GM23248 (cell line): ENCODE results near the gene RASSF5. TPM values are rescaled to one million over a fixed set of nuclear protein-coding genes. Genes with fewer than 3 reads are reported as not detected.

ENCODE experiments used
- DNase-seq: peaks from one replicate; pipeline ENCODE4 v3.0.0-alpha.2; 2015
- H2AFZ ChIP-seq: fragments of 200-600 bp; sonication (generic); 2 replicates; pipeline ENCODE4 v1.6.1; 2016; ENCODE audit warnings: antibody characterized with exemption
- H3F3A ChIP-seq: fragments of 200-600 bp; sonication (generic); 2 replicates; pipeline ENCODE4 v1.6.1; 2016; ENCODE audit warnings: mild to moderate bottlenecking, antibody characterized with exemption, mixed run types; ENCODE audit not compliant: insufficient read depth
- H3K27ac ChIP-seq: fragments of 200-600 bp; sonication (generic); 2 replicates; pipeline ENCODE4 v1.5.1; 2016; ENCODE audit warnings: mild to moderate bottlenecking
- H3K27me3 ChIP-seq: fragments of 200-600 bp; sonication (generic); replicated peaks from 2 replicates; pipeline ENCODE4 v1.6.1; 2016; ENCODE audit warnings: mild to moderate bottlenecking; ENCODE audit not compliant: insufficient read depth
- H3K36me3 ChIP-seq: fragments of 200-600 bp; sonication (generic); 2 replicates; pipeline ENCODE4 v1.6.1; 2016; ENCODE audit warnings: low read depth, mild to moderate bottlenecking
- H3K4me1 ChIP-seq: fragments of 200-600 bp; sonication (generic); 2 replicates; pipeline ENCODE4 v1.6.1; 2016; ENCODE audit warnings: mild to moderate bottlenecking; ENCODE audit not compliant: insufficient read depth
- H3K4me2 ChIP-seq: fragments of 200-600 bp; sonication (generic); one replicate; pipeline ENCODE4 v1.6.1; 2016; ENCODE audit warnings: mild to moderate bottlenecking; ENCODE audit not compliant: unreplicated experiment
- H3K4me3 ChIP-seq: fragments of 200-600 bp; sonication (generic); 2 replicates; pipeline ENCODE4 v1.5.1; 2016; ENCODE audit warnings: mild to moderate bottlenecking
- H3K79me2 ChIP-seq: fragments of 200-600 bp; sonication (generic); 2 replicates; pipeline ENCODE4 v1.6.1; 2016; ENCODE audit warnings: mild to moderate bottlenecking; ENCODE audit not compliant: insufficient read depth
- H3K9ac ChIP-seq: fragments of 200-600 bp; sonication (generic); 2 replicates; pipeline ENCODE4 v1.6.1; 2016; ENCODE audit warnings: mild to moderate bottlenecking
- H3K9me2 ChIP-seq: fragments of 200-600 bp; sonication (generic); 2 replicates; pipeline ENCODE4 v1.6.1; 2016; ENCODE audit warnings: mixed run types, mild to moderate bottlenecking, moderate library complexity; ENCODE audit not compliant: insufficient read depth
- H3K9me3 ChIP-seq: fragments of 200-600 bp; sonication (generic); one replicate; pipeline ENCODE4 v1.6.1; 2017; ENCODE audit warnings: low read depth
- H4K20me1 ChIP-seq: fragments of 200-600 bp; sonication (generic); 2 replicates; pipeline ENCODE4 v1.6.0; 2016; ENCODE audit not compliant: insufficient read depth
- EZH2 ChIP-seq: fragments of 200-600 bp; sonication (generic); IDR thresholded peaks from 2 replicates; pipeline ENCODE4 v1.6.1; 2018; ENCODE audit warnings: antibody characterized with exemption, mild to moderate bottlenecking; ENCODE audit not compliant: insufficient read depth, poor library complexity, severe bottlenecking
- EZH2phosphoT487 ChIP-seq: fragments of 200-600 bp; sonication (generic); IDR thresholded peaks from 2 replicates; pipeline ENCODE4 v1.6.1; 2018; ENCODE audit warnings: antibody characterized with exemption, moderate library complexity, mild to moderate bottlenecking, low read depth; ENCODE audit not compliant: insufficient read depth
- WGBS, 2 experiments: methylation state at CpG; one replicate each; pipeline ENCODE4 v1.1.6; 2015 to 2017; ENCODE audit warnings: low lambda C conversion rate in 2 of 2, low coverage in 1 of 2; ENCODE audit errors: missing lambda C conversion rate in 2 of 2; 5-methylcytosine and 5-hydroxymethylcytosine counted together
- in situ Hi-C: fragments of 300-500 bp; cut with MboI; formaldehyde crosslinking; loops from 2 replicates; pipeline ENCODE4 v1.15.0; 2020
- polyA plus RNA-seq: library from polyadenylated mRNA; unstranded; fragments of >200 nt; fragmentation: Nextera tagmentation; extraction: Ambion mirVana; gene quantifications from 2 replicates; pipeline ENCODE4 v1.2.1, GENCODE V29; 2016
- total RNA-seq: library from RNA; depleted of rRNA; stranded (reverse); fragments of >200 nt; shearing (Covaris generic); gene quantifications from 2 replicates; pipeline ENCODE4 v1.2.3, GENCODE V29; 2014

The RASSF5 gene
- total and polyA plus RNA-seq, 2 experiments from 2014 or later: 0.22 to 0.48 TPM

- H3K9ac ChIP-seq: peak overlapping the region; percentile 49; the same call in 1 of the 2 replicates
Observed at GRCh38 chr1:206506405-206507283, 687 bp upstream of the RASSF5 start.

GRCh38 chr1:206508130-206508889 lies 979 bp downstream of the RASSF5 start:
- H3K4me3 ChIP-seq: peak overlapping the region; percentile 77
- H3K36me3 ChIP-seq: no peaks in the 10 kb centered on the region
- H3K79me2 ChIP-seq: no peaks in the 10 kb centered on the region
- no peaks in the 10 kb centered on the region for H3K9me3 ChIP-seq
- H3K4me2 ChIP-seq: peak overlapping the region; percentile 73
- TF ChIP-seq EZH2phosphoT487: no peak
- peak; percentile 66 for TF ChIP-seq EZH2
- no peaks in the 10 kb centered on the region for H4K20me1 ChIP-seq
- peak; percentile 21 for DNase-seq
- H2AFZ ChIP-seq: peak overlapping the region; percentile 71
- H3K27ac ChIP-seq: no peak overlapping the region
- no peaks in the 10 kb centered on the region for H3K27me3 ChIP-seq
- in situ Hi-C loops: loop anchor here (10.0 kb wide), 1 partner anchor 76 kb away; no protein-coding TSS in a partner anchor
- no peaks in the 10 kb centered on the region for H3K9me2 ChIP-seq
- peaks cover 26% of the 10 kb centered on the region for H3K4me1 ChIP-seq
- H3K9ac ChIP-seq: no peak overlapping the region
- H3F3A ChIP-seq: peaks cover 28% of the 10 kb centered on the region
- 21 to 24% methylated on average over 15 of the region's 15 CpGs for WGBS, 2 experiments

More at GRCh38 chr1:206506405-206507283, 687 bp upstream of the RASSF5 start:
- H3K79me2 ChIP-seq: no peaks in the 10 kb centered on the region
- no peaks in the 10 kb centered on the region for H3K27me3 ChIP-seq
- H3K9me3 ChIP-seq: no peaks in the 10 kb centered on the region
- H3F3A ChIP-seq: peaks cover 45% of the 10 kb centered on the region
- no peak overlapping the region for H3K27ac ChIP-seq
- H3K4me1 ChIP-seq: peaks cover 37% of the 10 kb centered on the region
- no peaks in the 10 kb centered on the region for H4K20me1 ChIP-seq
- H2AFZ ChIP-seq: peak overlapping the region; percentile 71
- 39 to 46% methylated on average over 41 to 48 of the region's 48 CpGs for WGBS, 2 experiments
- no peaks in the 10 kb centered on the region for H3K9me2 ChIP-seq
- H3K4me2 ChIP-seq: peak overlapping the region; percentile 73
- no peak for DNase-seq
- H3K4me3 ChIP-seq: peak overlapping the region; percentile 77
- no peaks in the 10 kb centered on the region for H3K36me3 ChIP-seq
- in situ Hi-C loops: loop anchor here (10.0 kb wide), 1 partner anchor 78 kb away; no protein-coding TSS in a partner anchor
- TF ChIP-seq EZH2 (no peak), EZH2phosphoT487 (no peak)

- peaks cover 22% of the 10 kb centered on the region for H3F3A ChIP-seq
- H2AFZ ChIP-seq: no peak overlapping the region
- no peaks in the 10 kb centered on the region for H3K79me2 ChIP-seq
- no peaks in the 10 kb centered on the region for H4K20me1 ChIP-seq
- peaks cover 26% of the 10 kb centered on the region for H3K4me1 ChIP-seq
- peak; percentile 65 for DNase-seq
- H3K9me3 ChIP-seq: no peaks in the 10 kb centered on the region
- no peak overlapping the region for H3K4me3 ChIP-seq
- H3K9ac ChIP-seq: no peak overlapping the region
- H3K27me3 ChIP-seq: no peaks in the 10 kb centered on the region
- in situ Hi-C loops: loop anchor here (10.0 kb wide), 1 partner anchor 76 kb away; no protein-coding TSS in a partner anchor
- TF ChIP-seq EZH2: no peak
- TF ChIP-seq EZH2phosphoT487: no peak
- no peaks in the 10 kb centered on the region for H3K9me2 ChIP-seq
- no peaks in the 10 kb centered on the region for H3K36me3 ChIP-seq
- no peak overlapping the region for H3K27ac ChIP-seq
- WGBS, 2 experiments: 12 to 20% methylated on average over 6 of the region's 6 CpGs
- H3K4me2 ChIP-seq: peak overlapping the region; percentile 24
Observed at GRCh38 chr1:206508956-206509355, 1.6 kb downstream of the RASSF5 start.

- no peaks in the 10 kb centered on the region for H3K27me3 ChIP-seq
- in situ Hi-C loops: loop anchor here (10.0 kb wide), 1 partner anchor 75 kb away; no protein-coding TSS in a partner anchor
- no peaks in the 10 kb centered on the region for H3K9me2 ChIP-seq
- WGBS, 2 experiments: 79 to 84% methylated on average over 12 of the region's 12 CpGs
- H4K20me1 ChIP-seq: no peaks in the 10 kb centered on the region
- DNase-seq: no peak
- H3K9me3 ChIP-seq: no peaks in the 10 kb centered on the region
- H3K4me1 ChIP-seq: peaks cover 24% of the 10 kb centered on the region
- no peak overlapping the region for H3K9ac ChIP-seq
- H3K36me3 ChIP-seq: no peaks in the 10 kb centered on the region
- no peak overlapping the region for H2AFZ ChIP-seq
- H3F3A ChIP-seq: peaks cover 17% of the 10 kb centered on the region
- H3K4me2 ChIP-seq: no peak overlapping the region
- H3K4me3 ChIP-seq: no peak overlapping the region
- no peaks in the 10 kb centered on the region for H3K79me2 ChIP-seq
- H3K27ac ChIP-seq: no peak overlapping the region
- TF ChIP-seq EZH2phosphoT487 (no peak), EZH2 (no peak)
Observed at GRCh38 chr1:206509612-206510257, 2.4 kb downstream of the RASSF5 start.
